Measurements from ENCODE around the gene DNAJC4. TPM values are rescaled to one million over a fixed set of nuclear protein-coding genes. Genes with fewer than 3 reads are reported as not detected.

DNAJC4 gene
- total RNA-seq (2013), result 21.1 TPM
- polyA plus RNA-seq, result 10 to 100 TPM; 25.5 to 78.9 (median 32.5) TPM
- 21.1 and 46.6 TPM in 2 replicates for polyA minus RNA-seq
- 2.9 to 22.8 (median 14.5) reads per million in 11 experiments for total RNA-seq

- Mint-ChIP-seq H3K36me3 (peaks cover 6 to 28% of the 10 kb centered on the region in 2 donors), H3K27me3 (ENCODE audit: low read depth in 3 of 3) (peaks cover 11 to 19% (median 16%) of the 10 kb centered on the region in 3 donors), H3K9me3 (peaks cover 0 to 8% (median 2%) of the 10 kb centered on the region in 7 donors), H3K27ac (peak within 1 kb of the TSS; percentile 87 to 96 (median 93)), H3K4me1 (peaks cover 51% of the 10 kb centered on the region), H3K4me3 (peak within 1 kb of the TSS; percentile 87 to 92)
- under 1% methylated on average over 61 of the region's 62 CpGs for WGBS (ENCODE audit: insufficient coverage)
- H4K20me1 ChIP-seq (ENCODE audit: insufficient read depth, low read length), result peaks cover 1% of the 10 kb centered on the region
- peak; percentile 69 to 84 (median 82) for DNase-seq
- H3K9ac ChIP-seq (ENCODE audit: insufficient read depth, low read length, poor library complexity, severe bottlenecking), result peak within 1 kb of the TSS; percentile 79
- H3K9me3 ChIP-seq (replicated peaks in 1 of 2; ENCODE audit: control insufficient read depth in 1 of 2, insufficient read depth in 1 of 2, low read length in 2 of 2), result no peaks in the 10 kb centered on the region
- H3K4me3 ChIP-seq (replicated peaks in 1 of 3; ENCODE audit: low read depth in 2 of 3, low read length in 3 of 3), result peak within 1 kb of the TSS; percentile 67 to 83 (median 82)
- H3K4me2 ChIP-seq (replicated peaks; ENCODE audit: extremely low read depth, low read length, poor library complexity, severe bottlenecking), result peak within 1 kb of the TSS; percentile 98
- intact Hi-C loops (cut with micrococcal nuclease), result no loop called here
- H3K27ac ChIP-seq (ENCODE audit: low read depth in 1 of 2, low read length in 2 of 2), result peak within 1 kb of the TSS; percentile 88 to 89
- no peak for TF ChIP-seq CTCF (IDR thresholded peaks at IDR 0.05)
- H2AFZ ChIP-seq (ENCODE audit: insufficient read depth, low read depth, low read length, poor library complexity, severe bottlenecking), result peak within 1 kb of the TSS; percentile 71
- no peaks in the 10 kb centered on the region for H3K36me3 ChIP-seq (replicated peaks in 1 of 2; ENCODE audit: control insufficient read depth in 1 of 2, insufficient read depth in 2 of 2, low read length in 2 of 2)
- peaks cover 0 to 7% of the 10 kb centered on the region in 2 donors for H3K27me3 ChIP-seq (ENCODE audit: control insufficient read depth in 2 of 2, insufficient read depth in 2 of 2, low read length in 2 of 2)
- peaks cover 36% of the 10 kb centered on the region for H3K79me2 ChIP-seq (ENCODE audit: insufficient read depth, low read length)
- peaks cover 53 to 73% of the 10 kb centered on the region in 2 donors for H3K4me1 ChIP-seq (ENCODE audit: control insufficient read depth in 1 of 2, insufficient read depth in 2 of 2, low read length in 2 of 2)
Measured at GRCh38 chr11:64230171-64230984, at the start of gene DNAJC4. TSS of gene DNAJC4 (plus strand) at chr11:64230548. CDS start at chr11:64230855, 307 bp downstream.

GRCh38 chr11:64180891-64181290, 49.5 kb upstream of the DNAJC4 start:
- no peak overlapping the region for H3K27ac ChIP-seq (ENCODE audit: low read depth in 1 of 2, low read length in 2 of 2)
- no peak overlapping the region for H2AFZ ChIP-seq (ENCODE audit: insufficient read depth, low read depth, low read length, poor library complexity, severe bottlenecking)
- no peaks in the 10 kb centered on the region for H3K27me3 ChIP-seq (ENCODE audit: control insufficient read depth in 2 of 2, insufficient read depth in 2 of 2, low read length in 2 of 2)
- Mint-ChIP-seq H3K4me3 (no peak overlapping the region), H3K27ac (peak overlapping the region in 3 of 7 donors; percentile 35 to 57 (median 41)), H3K27me3 (ENCODE audit: low read depth in 3 of 3) (peaks cover 0 to 4% (median 0%) of the 10 kb centered on the region in 3 donors), H3K36me3 (peaks cover 0 to 3% of the 10 kb centered on the region in 2 donors), H3K9me3 (no peaks in the 10 kb centered on the region), H3K4me1 (peaks cover 51% of the 10 kb centered on the region)
- intact Hi-C loops (cut with micrococcal nuclease), result no loop called here
- peak overlapping the region; percentile 44 for H3K4me2 ChIP-seq (replicated peaks; ENCODE audit: extremely low read depth, low read length, poor library complexity, severe bottlenecking)
- H3K9me3 ChIP-seq (replicated peaks in 1 of 2; ENCODE audit: control insufficient read depth in 1 of 2, insufficient read depth in 1 of 2, low read length in 2 of 2), result no peaks in the 10 kb centered on the region
- H3K4me3 ChIP-seq (replicated peaks in 1 of 3; ENCODE audit: low read depth in 2 of 3, low read length in 3 of 3), result no peak overlapping the region
- no peak for DNase-seq
- no peaks in the 10 kb centered on the region for H4K20me1 ChIP-seq (ENCODE audit: insufficient read depth, low read length)
- H3K36me3 ChIP-seq (replicated peaks in 1 of 2; ENCODE audit: control insufficient read depth in 1 of 2, insufficient read depth in 2 of 2, low read length in 2 of 2), result no peaks in the 10 kb centered on the region
- WGBS (ENCODE audit: insufficient coverage), result 86% methylated on average over 5 of the region's 5 CpGs
- peaks cover 32 to 41% of the 10 kb centered on the region in 2 donors for H3K4me1 ChIP-seq (ENCODE audit: control insufficient read depth in 1 of 2, insufficient read depth in 2 of 2, low read length in 2 of 2)
- no peak for TF ChIP-seq CTCF (IDR thresholded peaks at IDR 0.05)
- H3K79me2 ChIP-seq (ENCODE audit: insufficient read depth, low read length), result peaks cover 18% of the 10 kb centered on the region
- H3K9ac ChIP-seq (ENCODE audit: insufficient read depth, low read length, poor library complexity, severe bottlenecking), result no peak overlapping the region
